ENCODE results near the gene L1TD1.
"Not testable (repeated sequence)": the region's sequence is repeated elsewhere in the genome, so short reads cannot be mapped to it uniquely, and the experiment has no call there.

Gene L1TD1

GRCh38 chr1:62234688-62235087 is 40.0 kb downstream of the L1TD1 start:
- no peak for DNase-seq (ENCODE audit: low spot score)

GRCh38 chr1:62235576-62235975 is 40.9 kb downstream of the L1TD1 start:
- no peak for DNase-seq (ENCODE audit: low spot score)

GRCh38 chr1:62237361-62237760 is 42.7 kb downstream of the L1TD1 start:
- no peak for DNase-seq (ENCODE audit: low spot score)

GRCh38 chr1:62237950-62238374 is 43.3 kb downstream of the L1TD1 start:
- DNase-seq (ENCODE audit: low spot score): no peak

GRCh38 chr1:62238507-62238906 is 43.9 kb downstream of the L1TD1 start:
- no peak for DNase-seq (ENCODE audit: low spot score)

- DNase-seq (ENCODE audit: low spot score): not testable (repeated sequence)
These were observed 45.2 kb downstream of the L1TD1 start for GRCh38 chr1:62239652-62240403.

- no peak for DNase-seq (ENCODE audit: low spot score)
These were observed 46.2 kb downstream of the L1TD1 start for GRCh38 chr1:62240651-62241370.

GRCh38 chr1:62241371-62242131 is 46.9 kb downstream of the L1TD1 start:
- DNase-seq (ENCODE audit: low spot score): no peak

- DNase-seq (ENCODE audit: low spot score): not testable (repeated sequence)
These were observed 49.7 kb downstream of the L1TD1 start for GRCh38 chr1:62244380-62244779.

GRCh38 chr1:62245201-62245600 is 50.6 kb downstream of the L1TD1 start:
- no peak for DNase-seq (ENCODE audit: low spot score)

GRCh38 chr1:62247391-62248168 is 52.9 kb downstream of the L1TD1 start:
- DNase-seq (ENCODE audit: low spot score): no peak

GRCh38 chr1:62250126-62250726 is 55.6 kb downstream of the L1TD1 start:
- DNase-seq (ENCODE audit: low spot score): no peak

- no peak for DNase-seq (ENCODE audit: low spot score)
These were observed 64.9 kb downstream of the L1TD1 start for GRCh38 chr1:62259551-62259950.

- DNase-seq (ENCODE audit: low spot score): no peak
These were observed 66.0 kb downstream of the L1TD1 start for GRCh38 chr1:62260688-62261087.

Measured in HuH-7 (cell line).